Measurements from ENCODE around the gene SLC34A1. TPM values are rescaled to one million over a fixed set of nuclear protein-coding genes. Genes with fewer than 3 reads are reported as not detected.

SLC34A1 gene
- total and polyA plus RNA-seq, 2 of the 13 experiments (the other 11 are each of a cell fraction or from before 2014, with no cell fraction given) = 0.03 to 0.20 TPM

DNA sequence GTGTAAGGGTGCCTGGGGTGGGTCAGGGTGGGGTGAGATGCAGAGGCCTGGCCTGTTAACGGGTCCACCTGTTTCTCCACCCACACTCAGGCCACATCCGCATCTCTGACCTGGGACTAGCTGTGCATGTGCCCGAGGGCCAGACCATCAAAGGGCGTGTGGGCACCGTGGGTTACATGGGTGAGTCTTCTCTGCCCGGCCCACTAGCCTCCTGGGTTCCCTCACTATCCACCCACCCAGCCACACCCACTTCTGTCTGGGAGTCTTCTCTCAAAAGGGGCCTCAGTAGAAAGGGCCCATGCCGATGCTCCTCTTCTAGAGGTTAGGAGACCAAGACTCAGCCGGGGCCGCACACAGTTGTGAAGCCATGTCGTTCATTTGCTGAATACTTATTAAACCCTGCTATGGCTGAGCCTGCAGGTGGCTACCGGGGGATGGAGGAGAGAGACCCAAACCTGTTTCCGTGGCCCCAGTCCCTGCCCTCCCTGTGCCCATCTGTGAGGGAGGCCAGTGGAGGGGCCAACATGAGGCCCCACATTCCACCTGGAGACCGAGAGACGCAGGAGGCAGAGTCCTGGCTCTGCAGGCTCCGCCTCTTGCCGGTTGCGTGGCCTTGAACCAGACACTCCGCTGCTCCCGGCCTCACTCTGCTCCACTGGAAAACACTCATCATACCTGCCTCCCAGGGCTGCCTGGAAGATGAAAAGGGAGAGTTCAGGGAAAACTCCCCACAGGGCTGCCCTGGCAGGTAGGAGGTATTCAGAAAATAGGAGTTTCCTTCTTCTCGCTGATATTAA is 50.9 kb downstream of the SLC34A1 start (continued):
- TF ChIP-seq, protein P1, sequence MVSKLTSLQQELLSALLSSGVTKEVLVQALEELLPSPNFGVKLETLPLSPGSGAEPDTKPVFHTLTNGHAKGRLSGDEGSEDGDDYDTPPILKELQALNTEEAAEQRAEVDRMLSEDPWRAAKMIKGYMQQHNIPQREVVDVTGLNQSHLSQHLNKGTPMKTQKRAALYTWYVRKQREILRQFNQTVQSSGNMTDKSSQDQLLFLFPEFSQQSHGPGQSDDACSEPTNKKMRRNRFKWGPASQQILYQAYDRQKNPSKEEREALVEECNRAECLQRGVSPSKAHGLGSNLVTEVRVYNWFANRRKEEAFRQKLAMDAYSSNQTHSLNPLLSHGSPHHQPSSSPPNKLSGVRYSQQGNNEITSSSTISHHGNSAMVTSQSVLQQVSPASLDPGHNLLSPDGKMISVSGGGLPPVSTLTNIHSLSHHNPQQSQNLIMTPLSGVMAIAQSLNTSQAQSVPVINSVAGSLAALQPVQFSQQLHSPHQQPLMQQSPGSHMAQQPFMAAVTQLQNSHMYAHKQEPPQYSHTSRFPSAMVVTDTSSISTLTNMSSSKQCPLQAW (CRISPR knock-in tag; IDR thresholded peaks at IDR 0.05) = 0 out of 2 replicates have a peak, but pooled peaks have one; percentile 33
- 0 out of 2 replicates have a peak, but pooled peaks have one; percentile 31 for TF ChIP-seq DPF2 (CRISPR knock-in tag; IDR thresholded peaks at IDR 0.05; ENCODE audit: borderline replicate concordance, low read depth)
- TF ChIP-seq NCOA5 (CRISPR knock-in tag; IDR thresholded peaks at IDR 0.05) = no peak
- TF ChIP-seq NR2C2 (CRISPR knock-in tag; IDR thresholded peaks at IDR 0.05; ENCODE audit: borderline replicate concordance) = peak; percentile 42; the same call in 1 of the 2 replicates
- TF ChIP-seq UBTF (CRISPR knock-in tag; IDR thresholded peaks at IDR 0.05) = 0 out of 2 replicates have a peak, but pooled peaks have one; percentile 31
- 0 out of 2 replicates have a peak, but pooled peaks have one; percentile 13 for TF ChIP-seq CEBPG (CRISPR knock-in tag; IDR thresholded peaks at IDR 0.05)
- TF ChIP-seq, protein P2, sequence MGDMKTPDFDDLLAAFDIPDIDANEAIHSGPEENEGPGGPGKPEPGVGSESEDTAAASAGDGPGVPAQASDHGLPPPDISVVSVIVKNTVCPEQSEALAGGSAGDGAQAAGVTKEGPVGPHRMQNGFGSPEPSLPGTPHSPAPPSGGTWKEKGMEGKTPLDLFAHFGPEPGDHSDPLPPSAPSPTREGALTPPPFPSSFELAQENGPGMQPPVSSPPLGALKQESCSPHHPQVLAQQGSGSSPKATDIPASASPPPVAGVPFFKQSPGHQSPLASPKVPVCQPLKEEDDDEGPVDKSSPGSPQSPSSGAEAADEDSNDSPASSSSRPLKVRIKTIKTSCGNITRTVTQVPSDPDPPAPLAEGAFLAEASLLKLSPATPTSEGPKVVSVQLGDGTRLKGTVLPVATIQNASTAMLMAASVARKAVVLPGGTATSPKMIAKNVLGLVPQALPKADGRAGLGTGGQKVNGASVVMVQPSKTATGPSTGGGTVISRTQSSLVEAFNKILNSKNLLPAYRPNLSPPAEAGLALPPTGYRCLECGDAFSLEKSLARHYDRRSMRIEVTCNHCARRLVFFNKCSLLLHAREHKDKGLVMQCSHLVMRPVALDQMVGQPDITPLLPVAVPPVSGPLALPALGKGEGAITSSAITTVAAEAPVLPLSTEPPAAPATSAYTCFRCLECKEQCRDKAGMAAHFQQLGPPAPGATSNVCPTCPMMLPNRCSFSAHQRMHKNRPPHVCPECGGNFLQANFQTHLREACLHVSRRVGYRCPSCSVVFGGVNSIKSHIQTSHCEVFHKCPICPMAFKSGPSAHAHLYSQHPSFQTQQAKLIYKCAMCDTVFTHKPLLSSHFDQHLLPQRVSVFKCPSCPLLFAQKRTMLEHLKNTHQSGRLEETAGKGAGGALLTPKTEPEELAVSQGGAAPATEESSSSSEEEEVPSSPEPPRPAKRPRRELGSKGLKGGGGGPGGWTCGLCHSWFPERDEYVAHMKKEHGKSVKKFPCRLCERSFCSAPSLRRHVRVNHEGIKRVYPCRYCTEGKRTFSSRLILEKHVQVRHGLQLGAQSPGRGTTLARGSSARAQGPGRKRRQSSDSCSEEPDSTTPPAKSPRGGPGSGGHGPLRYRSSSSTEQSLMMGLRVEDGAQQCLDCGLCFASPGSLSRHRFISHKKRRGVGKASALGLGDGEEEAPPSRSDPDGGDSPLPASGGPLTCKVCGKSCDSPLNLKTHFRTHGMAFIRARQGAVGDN (CRISPR knock-in tag; IDR thresholded peaks at IDR 0.05) = peak; percentile 83
- peak; percentile 59; the same call in 1 of the 2 replicates for TF ChIP-seq PHF21A (CRISPR knock-in tag; IDR thresholded peaks at IDR 0.05)
- 0 out of 2 replicates have a peak, but pooled peaks have one; percentile 23 for TF ChIP-seq ZBTB38 (CRISPR knock-in tag; IDR thresholded peaks at IDR 0.05)
